Tibial artery (tissue), 4 donors: Measurements from ENCODE around the gene NR1I2.

Experiments
- DNase-seq, 2 donors: peaks; one replicate each; pipeline ENCODE4 v3.0.0-alpha.2; 2019
- H3K27ac ChIP-seq, 2 donors: fragments of 200-600 bp; sonication (generic) in 1 of 2; 1 replicate in 1 of 2; 2 replicates in 1 of 2; pipeline ENCODE4 v1.5.1; 2018 to 2019; ENCODE audit warnings: mild to moderate bottlenecking in 1 of 2
- H3K27me3 ChIP-seq, 2 donors: fragments of 200-600 bp; sonication (generic) in 1 of 2; one replicate each; pipeline versions ENCODE4 v1.5.1 to v1.6.0; 2016 to 2019
- H3K36me3 ChIP-seq, 3 donors: fragments of 200-600 bp; sonication (generic) in 2 of 3; one replicate each; pipeline ENCODE4 v1.5.1; 2016 to 2019; ENCODE audit warnings: mild to moderate bottlenecking in 2 of 3
- H3K4me1 ChIP-seq, 4 donors: fragments of 200-600 bp; sonication (generic) in 2 of 4; 1 replicate in 3 of 4; 2 replicates in 1 of 4; pipeline ENCODE4 v1.5.1; 2016 to 2019
- H3K4me3 ChIP-seq, 2 donors: fragments of 200-600 bp; sonication (generic) in 1 of 2; 1 replicate in 1 of 2; 2 replicates in 1 of 2; pipeline ENCODE4 v1.5.1; 2018 to 2019; ENCODE audit warnings: mild to moderate bottlenecking in 2 of 2
- H3K9me3 ChIP-seq, 3 donors: fragments of 200-600 bp; sonication (generic) in 1 of 3; one replicate each; pipeline ENCODE4 v1.5.1; 2016 to 2019
- intact Hi-C: fragments of 100-400 bp; cut with DNase I; formaldehyde crosslinking; loops from one replicate; pipeline ENCODE4 v1.15.0; 2023; ENCODE audit warnings: low total_unique reads
- TF ChIP-seq, protein P1 (sequence below), 2 experiments: fragments of 200-600 bp in 1 of 2; fragments of 450-650 bp in 1 of 2; IDR thresholded peaks; one replicate each; pipeline ENCODE4 v1.5.1; 2017 to 2019; ENCODE audit warnings: antibody characterized with exemption in 2 of 2, mild to moderate bottlenecking in 1 of 2, moderate library complexity in 1 of 2

The NR1I2 gene

DNA sequence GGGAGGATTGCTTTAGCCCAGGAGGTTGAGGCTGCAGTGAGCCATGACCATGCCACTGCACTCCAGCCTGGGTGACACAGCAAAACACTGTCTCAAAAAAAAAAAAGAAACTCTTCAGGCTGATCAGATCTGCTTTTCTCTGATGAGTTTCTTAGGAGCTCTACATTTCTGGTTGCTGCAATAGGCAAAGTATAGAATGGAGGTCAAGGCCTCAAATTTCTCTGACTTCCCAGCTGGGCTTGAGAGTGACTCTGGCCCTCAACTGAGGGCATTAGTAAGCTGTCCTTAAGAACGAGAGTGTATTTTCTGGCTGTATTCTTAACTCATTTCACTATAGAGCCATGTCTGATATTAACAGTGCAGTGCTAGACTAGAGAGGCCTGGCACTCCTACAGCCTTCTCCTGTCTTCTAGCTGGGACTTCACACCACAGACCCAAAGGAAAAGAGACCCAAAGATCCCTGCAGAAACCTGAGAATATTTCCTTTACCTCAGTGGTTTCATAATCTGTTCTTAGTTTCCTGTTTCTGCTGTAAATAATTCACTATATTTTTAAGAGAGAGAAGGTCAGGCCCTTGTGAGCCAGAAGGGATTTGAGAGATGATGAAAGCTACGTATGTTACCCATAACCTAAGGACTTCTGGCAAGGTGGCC lies 2.0 kb upstream of the NR1I2 start:
- Histone ChIP-seq H3K27me3 (no peaks in the 10 kb centered on the region), H3K9me3 (peaks cover 0 to 4% (median 0%) of the 10 kb centered on the region in 3 donors), H3K36me3 (no peaks in the 10 kb centered on the region), H3K27ac (no peak overlapping the region), H3K4me1 (no peaks in the 10 kb centered on the region), H3K4me3 (no peak overlapping the region)
- intact Hi-C loops, result no loop called here
- TF ChIP-seq, protein P1, sequence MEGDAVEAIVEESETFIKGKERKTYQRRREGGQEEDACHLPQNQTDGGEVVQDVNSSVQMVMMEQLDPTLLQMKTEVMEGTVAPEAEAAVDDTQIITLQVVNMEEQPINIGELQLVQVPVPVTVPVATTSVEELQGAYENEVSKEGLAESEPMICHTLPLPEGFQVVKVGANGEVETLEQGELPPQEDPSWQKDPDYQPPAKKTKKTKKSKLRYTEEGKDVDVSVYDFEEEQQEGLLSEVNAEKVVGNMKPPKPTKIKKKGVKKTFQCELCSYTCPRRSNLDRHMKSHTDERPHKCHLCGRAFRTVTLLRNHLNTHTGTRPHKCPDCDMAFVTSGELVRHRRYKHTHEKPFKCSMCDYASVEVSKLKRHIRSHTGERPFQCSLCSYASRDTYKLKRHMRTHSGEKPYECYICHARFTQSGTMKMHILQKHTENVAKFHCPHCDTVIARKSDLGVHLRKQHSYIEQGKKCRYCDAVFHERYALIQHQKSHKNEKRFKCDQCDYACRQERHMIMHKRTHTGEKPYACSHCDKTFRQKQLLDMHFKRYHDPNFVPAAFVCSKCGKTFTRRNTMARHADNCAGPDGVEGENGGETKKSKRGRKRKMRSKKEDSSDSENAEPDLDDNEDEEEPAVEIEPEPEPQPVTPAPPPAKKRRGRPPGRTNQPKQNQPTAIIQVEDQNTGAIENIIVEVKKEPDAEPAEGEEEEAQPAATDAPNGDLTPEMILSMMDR (IDR thresholded peaks at IDR 0.05), result no peak
- DNase-seq, result no peak

DNA sequence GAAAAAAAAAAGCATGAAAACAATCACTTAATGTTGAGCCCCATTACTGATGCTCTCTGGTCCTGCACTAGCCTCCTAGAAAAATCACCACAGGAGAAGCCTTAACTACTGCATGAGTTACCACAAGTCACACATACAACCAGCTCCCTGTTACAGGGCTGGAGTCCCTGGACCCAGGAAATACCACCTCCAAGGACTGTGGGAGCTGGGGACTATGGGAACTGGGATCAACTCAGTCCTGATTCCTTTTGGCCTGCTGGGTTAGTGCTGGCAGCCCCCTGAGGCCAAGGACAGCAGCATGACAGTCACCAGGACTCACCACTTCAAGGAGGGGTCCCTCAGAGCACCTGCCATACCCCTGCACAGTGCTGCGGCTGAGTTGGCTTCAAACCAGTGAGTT lies 559 bp downstream of the NR1I2 start:
- Histone ChIP-seq H3K9me3 (no peaks in the 10 kb centered on the region), H3K36me3 (no peaks in the 10 kb centered on the region), H3K4me3 (no peak overlapping the region), H3K4me1 (no peaks in the 10 kb centered on the region), H3K27ac (no peak overlapping the region), H3K27me3 (no peaks in the 10 kb centered on the region)
- TF ChIP-seq, protein P1 (IDR thresholded peaks at IDR 0.05), result no peak
- intact Hi-C loops, result no loop called here
- DNase-seq, result no peak

DNA sequence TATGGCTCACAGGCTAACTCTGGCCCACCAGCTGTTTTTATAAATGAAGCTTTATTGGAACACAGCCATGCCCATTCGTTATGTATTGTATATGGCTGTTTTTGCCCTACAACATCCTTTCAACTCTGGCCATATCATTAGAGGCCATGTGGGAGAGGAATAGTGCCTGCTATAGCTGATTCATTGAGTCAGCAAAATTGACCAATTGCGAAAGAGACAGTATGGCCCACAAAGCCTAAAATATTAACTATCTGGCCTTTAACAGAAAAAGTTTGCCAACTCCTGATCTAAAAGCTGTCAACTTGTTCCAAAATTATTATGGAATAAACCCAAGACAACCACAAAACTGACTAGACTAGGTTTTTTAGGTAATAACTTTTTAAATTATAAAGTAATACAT lies 1.4 kb downstream of the NR1I2 start:
- intact Hi-C loops, result no loop called here
- no peak for DNase-seq
- H3K27me3 ChIP-seq, result no peaks in the 10 kb centered on the region
- no peak overlapping the region for H3K27ac ChIP-seq
- no peak overlapping the region for H3K4me3 ChIP-seq
- no peaks in the 10 kb centered on the region for H3K4me1 ChIP-seq
- H3K36me3 ChIP-seq, result no peaks in the 10 kb centered on the region
- TF ChIP-seq, protein P1 (IDR thresholded peaks at IDR 0.05), result no peak
- H3K9me3 ChIP-seq, result no peaks in the 10 kb centered on the region

DNA sequence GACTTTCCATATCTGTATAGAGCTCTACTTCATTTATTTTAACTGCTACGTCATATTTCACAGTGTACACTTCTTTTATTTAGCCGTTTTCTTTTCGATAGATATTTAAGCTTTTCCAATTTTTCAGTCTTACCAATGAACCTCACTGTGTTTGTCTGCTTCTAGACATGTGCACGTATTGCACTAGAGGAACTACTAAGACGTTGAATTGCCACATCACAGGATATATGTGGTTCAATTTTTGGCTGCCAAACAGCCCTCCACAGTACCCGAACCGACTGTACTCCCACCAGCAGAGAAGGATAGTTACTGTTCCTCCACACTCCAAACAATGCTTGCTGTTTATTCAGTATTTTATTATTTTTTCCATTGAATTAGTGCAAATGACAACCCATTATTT lies 2.0 kb downstream of the NR1I2 start:
- DNase-seq, result no peak
- H3K4me1 ChIP-seq, result no peaks in the 10 kb centered on the region
- H3K4me3 ChIP-seq, result no peak overlapping the region
- H3K27me3 ChIP-seq, result no peaks in the 10 kb centered on the region
- H3K36me3 ChIP-seq, result no peaks in the 10 kb centered on the region
- no peak overlapping the region for H3K27ac ChIP-seq
- intact Hi-C loops, result no loop called here
- TF ChIP-seq, protein P1 (IDR thresholded peaks at IDR 0.05), result no peak
- no peaks in the 10 kb centered on the region for H3K9me3 ChIP-seq

DNA sequence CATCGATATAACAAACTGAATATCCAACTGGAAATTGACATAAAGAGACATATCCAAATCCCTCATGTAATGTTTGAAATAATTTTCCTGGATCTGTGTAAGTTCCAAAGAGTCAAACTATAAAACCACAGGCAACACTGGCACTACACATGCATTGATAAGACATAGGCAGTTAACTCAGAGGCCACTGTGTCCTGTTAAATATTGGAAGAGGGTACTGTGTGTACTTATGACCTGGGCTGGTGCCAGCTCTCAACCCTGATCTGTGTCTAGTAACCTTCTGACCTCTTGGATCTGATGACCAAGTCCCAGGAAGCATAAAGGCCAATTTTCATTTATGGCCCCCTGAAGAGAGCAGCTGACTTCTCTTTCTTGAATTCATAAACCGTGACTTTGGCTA lies 4.5 kb downstream of the NR1I2 start:
- intact Hi-C loops, result no loop called here
- TF ChIP-seq, protein P1 (IDR thresholded peaks at IDR 0.05), result no peak
- no peak overlapping the region for H3K4me3 ChIP-seq
- DNase-seq, result no peak
- H3K27me3 ChIP-seq, result no peaks in the 10 kb centered on the region
- H3K4me1 ChIP-seq, result no peaks in the 10 kb centered on the region
- H3K9me3 ChIP-seq, result no peaks in the 10 kb centered on the region
- no peaks in the 10 kb centered on the region for H3K36me3 ChIP-seq
- no peak overlapping the region for H3K27ac ChIP-seq

DNA sequence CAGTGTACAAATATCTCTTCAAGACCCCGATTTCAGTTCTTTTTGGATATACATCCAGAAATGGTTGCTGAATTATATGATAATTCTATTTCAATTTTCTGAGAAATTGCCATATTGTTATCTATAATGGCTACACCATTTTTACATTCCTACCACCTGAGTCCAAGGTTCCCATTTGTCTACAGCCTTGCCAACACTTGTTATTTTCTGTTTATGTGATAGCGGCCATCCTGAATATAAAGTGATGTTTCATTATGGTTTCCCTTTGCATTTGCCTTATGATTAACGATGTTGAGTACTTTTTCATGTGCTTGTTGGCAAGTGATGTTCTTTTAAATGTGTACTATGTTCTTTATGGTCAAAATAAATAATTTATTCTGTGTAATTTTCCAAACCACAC lies 8.5 kb downstream of the NR1I2 start:
- Histone ChIP-seq H3K4me1 (no peaks in the 10 kb centered on the region), H3K4me3 (no peak overlapping the region), H3K27ac (no peak overlapping the region), H3K27me3 (no peaks in the 10 kb centered on the region), H3K9me3 (no peaks in the 10 kb centered on the region), H3K36me3 (no peaks in the 10 kb centered on the region)
- no peak for DNase-seq
- TF ChIP-seq, protein P1 (IDR thresholded peaks at IDR 0.05), result no peak
- intact Hi-C loops, result no loop called here
